ENCODE results near the gene UNC5B. TPM values are rescaled to one million over a fixed set of nuclear protein-coding genes. Genes with fewer than 3 reads are reported as not detected.

The UNC5B gene
- total RNA-seq, 1 donor from 2014 or later: 37.0 TPM

GRCh38 chr10:71302874-71303568, 90.7 kb downstream of the UNC5B start:
- ATAC-seq: peak; percentile 21

- no peak for ATAC-seq
Observed at GRCh38 chr10:71303569-71303907, 91.2 kb downstream of the UNC5B start.

GRCh38 chr10:71304914-71305313, 92.5 kb downstream of the UNC5B start:
- no peak for ATAC-seq

- ATAC-seq: no peak
Observed at GRCh38 chr10:71306979-71307378, 94.6 kb downstream of the UNC5B start.

GRCh38 chr10:71307469-71308085, 95.2 kb downstream of the UNC5B start:
- ATAC-seq: peak; percentile 26

GRCh38 chr10:71308244-71308643, 95.9 kb downstream of the UNC5B start:
- ATAC-seq: no peak

GRCh38 chr10:71308985-71309384, 96.6 kb downstream of the UNC5B start:
- ATAC-seq: no peak

- ATAC-seq: no peak
Observed at GRCh38 chr10:71309919-71310318, 97.5 kb downstream of the UNC5B start.

GRCh38 chr10:71312220-71312619, 99.8 kb downstream of the UNC5B start:
- no peak for ATAC-seq

GRCh38 chr10:71312811-71313789, 100.7 kb downstream of the UNC5B start:
- peak; percentile 4 for ATAC-seq

GRCh38 chr10:71314028-71314693, 101.8 kb downstream of the UNC5B start:
- peak; percentile 60 for ATAC-seq

- no peak for ATAC-seq
Observed at GRCh38 chr10:71314694-71315225, 102.4 kb downstream of the UNC5B start.

- ATAC-seq: no peak
Observed at GRCh38 chr10:71316056-71316785, 103.9 kb downstream of the UNC5B start.

- ATAC-seq: no peak
Observed at GRCh38 chr10:71316786-71317160, 104.4 kb downstream of the UNC5B start.

- no peak for ATAC-seq
Observed at GRCh38 chr10:71317739-71318138, 105.4 kb downstream of the UNC5B start.

GRCh38 chr10:71319042-71319799, 106.9 kb downstream of the UNC5B start, which contains the start of gene SLC29A3:
Gene SLC29A3 (plus strand): TSS chr10:71319259. CDS start chr10:71319310, 51 bp downstream.
- peak; percentile 77 for ATAC-seq

GRCh38 chr10:71319800-71320392, 107.5 kb downstream of the UNC5B start:
- no peak for ATAC-seq

- ATAC-seq: no peak
Observed at GRCh38 chr10:71320592-71320991, 108.2 kb downstream of the UNC5B start.

GRCh38 chr10:71321386-71321785, 109.0 kb downstream of the UNC5B start:
- no peak for ATAC-seq

- ATAC-seq: no peak
Observed at GRCh38 chr10:71323407-71323806, 111.0 kb downstream of the UNC5B start.
